HepG2 (cell line): Measurements from ENCODE around the gene DDTL. TPM values are rescaled to one million over a fixed set of nuclear protein-coding genes. Genes with fewer than 3 reads are reported as not detected.

Source experiments
- ATAC-seq: fragments of 200-7000 bp; cut with Tn5 transposase; 3 replicates; pipeline ENCODE4 v1.9.1; 2020; ENCODE audit warnings: mild to moderate bottlenecking, moderate library complexity
- BruUV-seq: library from RNA; stranded (reverse); fragments of 400-500 nt; replicated peaks from 2 replicates; lab custom pipeline; 2021; lab: Mats Ljungman, UMichigan
- CTCF ChIA-PET: fragments of 300-600 bp; formaldehyde crosslinking; extraction: SDS; loops from one replicate; lab custom pipeline; 2021; ENCODE audit warnings: low total read pairs, inconsistent platforms, low intra/inter-chr PET ratio; lab: Yijun Ruan, JAX
- POLR2A ChIA-PET: fragments of 350-600 bp; sonication (Branson Sonifier 250); formaldehyde crosslinking; loops from one replicate; lab custom pipeline; 2020; ENCODE audit warnings: antibody characterized with exemption, inconsistent platforms; lab: Yijun Ruan, JAX
- DNase-seq: peaks from one replicate; pipeline ENCODE4 v3.0.0-alpha.2; 2015; ENCODE audit warnings: low spot score
- FAIRE-seq: peaks from 3 replicates; lab custom pipeline; 2011; peaks lifted over from hg19 to GRCh38; lab: Jason Lieb, UNC
- H2AFZ ChIP-seq: one replicate; pipeline ENCODE4 v1.6.1; 2011; ENCODE audit warnings: low read length, inconsistent platforms
- H3K27ac ChIP-seq: fragments of 300-600 bp; 3 replicates; pipeline ENCODE4 v1.8.0; 2011; ENCODE audit warnings: mixed run types, mild to moderate bottlenecking, mixed read lengths, low read length, inconsistent platforms; ENCODE audit not compliant: insufficient read depth; ENCODE audit errors: extremely low read length
- H3K27me3 ChIP-seq, 2 experiments: fragments of 200-600 bp in 1 of 2; 2 replicates in 1 of 2; 3 replicates in 1 of 2; pipeline versions ENCODE4 v1.6.0 to v1.8.0; 2011; ENCODE audit warnings: low read length in 2 of 2, mild to moderate bottlenecking in 2 of 2, moderate library complexity in 2 of 2, inconsistent platforms in 1 of 2; ENCODE audit not compliant: insufficient read depth in 2 of 2, control insufficient read depth in 1 of 2
- H3K36me3 ChIP-seq, 2 experiments: fragments of 200-600 bp in 1 of 2; replicated peaks in 1 of 2; 2 replicates in 1 of 2; 3 replicates in 1 of 2; pipeline versions ENCODE4 v1.5.1 to v1.8.0; 2011; ENCODE audit warnings: low read length in 2 of 2, inconsistent platforms in 1 of 2; ENCODE audit not compliant: insufficient read depth in 2 of 2, control insufficient read depth in 1 of 2
- H3K4me1 ChIP-seq: 2 replicates; pipeline ENCODE4 v1.5.1; 2012; ENCODE audit warnings: low read length, inconsistent platforms; ENCODE audit not compliant: insufficient read depth
- H3K4me2 ChIP-seq: 2 replicates; pipeline ENCODE4 v1.6.0; 2011; ENCODE audit warnings: low read depth, low read length, inconsistent platforms
- H3K4me3 ChIP-seq, 3 experiments: fragments of 200-600 bp in 1 of 3; sonication (generic), shearing (Covaris generic) in 1 of 3; replicated peaks in 1 of 3; 2 replicates each; pipeline ENCODE4 v1.5.1; 2011 to 2016; ENCODE audit warnings: low read length in 3 of 3, inconsistent platforms in 2 of 3, low read depth in 2 of 3, mild to moderate bottlenecking in 2 of 3, control low read depth in 1 of 3, mixed read lengths in 1 of 3; ENCODE audit not compliant: insufficient read depth in 1 of 3
- H3K79me2 ChIP-seq: one replicate; pipeline ENCODE4 v1.6.1; 2011; ENCODE audit warnings: low read length, inconsistent platforms; ENCODE audit not compliant: insufficient read depth
- H3K9ac ChIP-seq: 2 replicates; pipeline ENCODE4 v1.6.0; 2011; ENCODE audit warnings: mild to moderate bottlenecking, low read depth, low read length, inconsistent platforms; ENCODE audit not compliant: insufficient read depth
- H3K9me3 ChIP-seq: 2 replicates; pipeline ENCODE4 v1.5.1; 2012; ENCODE audit warnings: mild to moderate bottlenecking, low read length
- H4K20me1 ChIP-seq: 2 replicates; pipeline ENCODE4 v1.6.0; 2011; ENCODE audit warnings: inconsistent platforms, mild to moderate bottlenecking, low read length, moderate library complexity; ENCODE audit not compliant: insufficient read depth
- AGO2 ChIP-seq: fragments of 200-400 bp; formaldehyde crosslinking; optimal IDR thresholded peaks from 2 replicates; pipeline ENCODE3; 2017; ENCODE audit warnings: mild to moderate bottlenecking, low read depth, low read length, moderate library complexity
- BRF2 ChIP-seq: sonication (generic); formaldehyde crosslinking; IDR thresholded peaks from 2 replicates; pipeline ENCODE4 v1.8.1; 2022; ENCODE audit warnings: mild to moderate bottlenecking, missing genetic modification reagents
- NRL ChIP-seq: sonication (generic); formaldehyde crosslinking; IDR thresholded peaks from 2 replicates; pipeline ENCODE4 v1.5.0; 2020; ENCODE audit warnings: missing genetic modification reagents, mild to moderate bottlenecking, moderate library complexity, borderline replicate concordance
- POLR2G ChIP-seq: fragments of 200-400 bp; formaldehyde crosslinking; IDR thresholded peaks from 2 replicates; pipeline ENCODE4 v1.6.1; 2018; ENCODE audit warnings: mild to moderate bottlenecking, low read depth, low read length, moderate library complexity
- ZBTB1 ChIP-seq: sonication (generic); formaldehyde crosslinking; IDR thresholded peaks from 2 replicates; pipeline ENCODE4 v1.4.0; 2020; ENCODE audit warnings: missing genetic modification reagents, borderline replicate concordance
- ZNF737 ChIP-seq: sonication (generic); formaldehyde crosslinking; IDR thresholded peaks from 2 replicates; pipeline ENCODE4 v1.5.0; 2020; ENCODE audit warnings: missing genetic modification reagents, mild to moderate bottlenecking, borderline replicate concordance
- ZNF891 ChIP-seq: sonication (generic); formaldehyde crosslinking; IDR thresholded peaks from 2 replicates; pipeline ENCODE4 v1.5.0; 2020; ENCODE audit warnings: mild to moderate bottlenecking, missing genetic modification reagents
- WGBS: methylation state at CpG from one replicate; pipeline ENCODE4 v1.1.6; 2017; ENCODE audit warnings: low lambda C conversion rate; 5-methylcytosine and 5-hydroxymethylcytosine counted together
- in situ Hi-C: cut with HindIII; loops from 2 replicates; pipeline ENCODE4 v1.10.0; 2017; ENCODE audit warnings: low pct_unique_long_range_greater_than_20kb; ENCODE audit not compliant: extremely low pct_ligation_motif_present
- intact Hi-C: fragments of 100-400 bp; cut with micrococcal nuclease; formaldehyde crosslinking; loops from one replicate; pipeline ENCODE4 v1.10.0; 2022; ENCODE audit not compliant: unreplicated experiment
- polyA plus RNA-seq, 8 experiments: library from polyadenylated mRNA; depleted of rRNA in 3 of 8; stranded (reverse) in 7 of 8; unstranded in 1 of 8; fragments of >200 nt; fragmentation: Illumina TruSeq in 4 of 8; extraction: Trizol in 4 of 8; gene quantifications; 2 replicates each; pipeline versions ENCODE4 v1.2.1 to v1.2.3, GENCODE V29; 2011 to 2016; ENCODE audit warnings: low read depth in 4 of 8, missing spikeins in 1 of 8, mixed read lengths in 1 of 8; ENCODE audit not compliant: insufficient read depth in 1 of 8
- total RNA-seq, 5 experiments: library from RNA; depleted of rRNA; stranded (reverse); fragments of >200 nt; fragmentation: Illumina TruSeq; extraction: Trizol; gene quantifications; 2 replicates each; pipeline ENCODE4 v1.2.3, GENCODE V29; 2016; ENCODE audit warnings: low read depth in 1 of 5

The DDTL gene
- total and polyA plus RNA-seq, 2 of the 13 experiments (the other 11 are each of a cell fraction or from before 2014, with no cell fraction given), result 0.31 TPM; not detected in 1

GRCh38 chr22:24002851-24003250, 36.2 kb downstream of the DDTL start (continued):
- TF ChIP-seq ZNF737 (CRISPR knock-in tag) (no peak), BRF2 (CRISPR knock-in tag) (no peak)

- no TSS peak for BruUV-seq
- Histone ChIP-seq H3K79me2 (no peaks in the 10 kb centered on the region), H3K27me3 (no peaks in the 10 kb centered on the region), H4K20me1 (no peaks in the 10 kb centered on the region), H3K9ac (no peak overlapping the region), H3K27ac (no peak overlapping the region), H3K9me3 (no peaks in the 10 kb centered on the region), H3K4me1 (peaks cover 70% of the 10 kb centered on the region), H3K4me2 (0 out of 2 replicates have a peak overlapping the region, but pooled peaks have one; percentile 0), H3K36me3 (no peaks in the 10 kb centered on the region), H3K4me3 (no peak overlapping the region), H2AFZ (no peak overlapping the region)
- intact Hi-C loops (no loop called here), in situ Hi-C loops (no loop called here)
- POLR2A ChIA-PET, result interaction anchor here (1.2 kb wide), 1 partner anchor 146 kb away, joined by 3 read pairs; the partner anchor contains the start of gene SLC2A11
- CTCF ChIA-PET, result no interaction called here
- ATAC-seq (no peak), FAIRE-seq (no peak), DNase-seq (no peak)
- TF ChIP-seq ZNF891, result peak; percentile 51; the same call in 1 of the 2 replicates
- TF ChIP-seq POLR2G, result 0 out of 2 replicates have a peak, but pooled peaks have one; percentile 8
- no peak for TF ChIP-seq ZBTB1 (CRISPR knock-in tag)
- TF ChIP-seq AGO2, result peak; percentile 55
- TF ChIP-seq NRL (CRISPR knock-in tag), result 0 out of 2 replicates have a peak, but pooled peaks have one; percentile 21
- 56% methylated on average over 9 of the region's 9 CpGs for WGBS
These were observed 37.2 kb downstream of the DDTL start for GRCh38 chr22:24003887-24004286.
